H9 (cell line): Measurements from ENCODE around the gene ENKD1. TPM values are rescaled to one million over a fixed set of nuclear protein-coding genes. Genes with fewer than 3 reads are reported as not detected.

Experiments used
- DNase-seq: peaks from one replicate; pipeline ENCODE4 v3.0.0-alpha.2; 2017
- H2AFZ ChIP-seq: one replicate; pipeline ENCODE4 v1.6.1; 2013; ENCODE audit warnings: mild to moderate bottlenecking, low read length, control low read depth, moderate library complexity
- H2AK5ac ChIP-seq: 2 replicates; pipeline ENCODE4 v1.6.1; 2013; ENCODE audit warnings: low read length, control low read depth, mixed read lengths; ENCODE audit not compliant: insufficient read length
- H2BK120ac ChIP-seq: one replicate; pipeline ENCODE4 v1.6.1; 2013; ENCODE audit warnings: low read depth, mild to moderate bottlenecking, low read length, control low read depth, inconsistent platforms; ENCODE audit not compliant: poor library complexity, severe bottlenecking
- H2BK12ac ChIP-seq: 2 replicates; pipeline ENCODE4 v1.6.1; 2013; ENCODE audit warnings: low read length, control low read depth, mixed read lengths, low read depth; ENCODE audit not compliant: insufficient read length
- H2BK15ac ChIP-seq: 2 replicates; pipeline ENCODE4 v1.6.1; 2013; ENCODE audit warnings: low read depth, low read length, control low read depth
- H2BK20ac ChIP-seq: one replicate; pipeline ENCODE4 v1.6.1; 2013; ENCODE audit warnings: low read depth, mild to moderate bottlenecking, low read length, control low read depth, inconsistent platforms; ENCODE audit not compliant: poor library complexity, severe bottlenecking
- H2BK5ac ChIP-seq: 2 replicates; pipeline ENCODE4 v1.6.1; 2013; ENCODE audit warnings: low read length, control low read depth, mixed read lengths; ENCODE audit not compliant: insufficient read length
- H3K14ac ChIP-seq: 2 replicates; pipeline ENCODE4 v1.6.1; 2013; ENCODE audit warnings: low read length, control low read depth; ENCODE audit not compliant: insufficient read depth
- H3K18ac ChIP-seq: 2 replicates; pipeline ENCODE4 v1.6.1; 2013; ENCODE audit warnings: low read depth, mild to moderate bottlenecking, mixed read lengths, low read length, control low read depth; ENCODE audit not compliant: insufficient read length
- H3K23ac ChIP-seq: 2 replicates; pipeline ENCODE4 v1.6.1; 2013; ENCODE audit warnings: low read length, control low read depth, mixed read lengths, low read depth; ENCODE audit not compliant: insufficient read length
- H3K23me2 ChIP-seq: 2 replicates; pipeline ENCODE4 v1.6.1; 2013; ENCODE audit warnings: low read depth, mild to moderate bottlenecking, mixed read lengths, low read length, control low read depth; ENCODE audit not compliant: insufficient read length, poor library complexity, severe bottlenecking
- H3K27ac ChIP-seq: 2 replicates; pipeline ENCODE4 v1.5.1; 2013; ENCODE audit warnings: low read length, control low read depth, mixed read lengths, low read depth; ENCODE audit not compliant: insufficient read length
- H3K27me3 ChIP-seq: 2 replicates; pipeline ENCODE4 v1.6.1; 2013; ENCODE audit warnings: low read length, control low read depth, inconsistent platforms; ENCODE audit not compliant: insufficient read depth
- H3K4ac ChIP-seq: 2 replicates; pipeline ENCODE4 v1.6.1; 2013; ENCODE audit warnings: low read depth, mild to moderate bottlenecking, control low read depth, inconsistent platforms, low read length, moderate library complexity
- H3K4me1 ChIP-seq: 2 replicates; pipeline ENCODE4 v1.6.1; 2013; ENCODE audit warnings: low read length, control low read depth, inconsistent platforms; ENCODE audit not compliant: insufficient read depth
- H3K4me2 ChIP-seq: 2 replicates; pipeline ENCODE4 v1.6.1; 2013; ENCODE audit warnings: low read length, control low read depth, mixed read lengths; ENCODE audit not compliant: insufficient read length, insufficient read depth
- H3K56ac ChIP-seq: 2 replicates; pipeline ENCODE4 v1.6.1; 2013; ENCODE audit warnings: low read depth, mild to moderate bottlenecking, mixed read lengths, low read length, control low read depth; ENCODE audit not compliant: insufficient read length
- H3K79me1 ChIP-seq: 2 replicates; pipeline ENCODE4 v1.6.1; 2013; ENCODE audit warnings: low read depth, mild to moderate bottlenecking, moderate library complexity, low read length, control low read depth, inconsistent platforms; ENCODE audit not compliant: insufficient read depth, poor library complexity, severe bottlenecking
- H3K79me2 ChIP-seq: 2 replicates; pipeline ENCODE4 v1.6.1; 2013; ENCODE audit warnings: low read length, control low read depth, inconsistent platforms; ENCODE audit not compliant: insufficient read depth
- H3K9ac ChIP-seq: 2 replicates; pipeline ENCODE4 v1.6.1; 2013; ENCODE audit warnings: low read length, control low read depth, mixed read lengths; ENCODE audit not compliant: insufficient read length; ENCODE audit errors: extremely low read depth
- H3K9me3 ChIP-seq: one replicate; pipeline ENCODE4 v1.6.1; 2013; ENCODE audit warnings: low read depth, low read length, inconsistent platforms; ENCODE audit not compliant: control insufficient read depth
- H3T11ph ChIP-seq: one replicate; pipeline ENCODE4 v1.6.1; 2013; ENCODE audit warnings: mild to moderate bottlenecking, low read length, control low read depth, inconsistent platforms
- H4K20me1 ChIP-seq: one replicate; pipeline ENCODE4 v1.6.1; 2013; ENCODE audit not compliant: control insufficient read depth, insufficient read length, insufficient read depth
- H4K5ac ChIP-seq: 2 replicates; pipeline ENCODE4 v1.6.1; 2013; ENCODE audit warnings: low read depth, mild to moderate bottlenecking, mixed read lengths, low read length, control low read depth; ENCODE audit not compliant: insufficient read length
- H4K8ac ChIP-seq: replicated peaks from 2 replicates; pipeline ENCODE4 v1.6.1; 2013; ENCODE audit warnings: low read length, control low read depth, mixed read lengths, low read depth; ENCODE audit not compliant: insufficient read length
- H4K91ac ChIP-seq: 2 replicates; pipeline ENCODE4 v1.6.1; 2013; ENCODE audit warnings: low read depth, mild to moderate bottlenecking, moderate library complexity, mixed read lengths, low read length, control low read depth; ENCODE audit not compliant: insufficient read length
- H3K27ac Mint-ChIP-seq, 3 experiments: 2 replicates in 2 of 3; 3 replicates in 1 of 3; pipeline ENCODE4 v1.8.0; 2020 to 2021; ENCODE audit warnings: mixed read lengths in 3 of 3, mild to moderate bottlenecking in 1 of 3, moderate library complexity in 1 of 3
- H3K27me3 Mint-ChIP-seq: 2 replicates; pipeline ENCODE4 v1.8.0; 2021; ENCODE audit warnings: low read depth, mild to moderate bottlenecking, moderate library complexity, mixed read lengths
- H3K36me3 Mint-ChIP-seq, 3 experiments: 2 replicates in 2 of 3; 3 replicates in 1 of 3; pipeline ENCODE4 v1.8.0; 2020 to 2021; ENCODE audit warnings: low read depth in 3 of 3, mixed read lengths in 3 of 3; ENCODE audit not compliant: insufficient read depth in 1 of 3
- H3K4me1 Mint-ChIP-seq, 2 experiments: 2 replicates each; pipeline ENCODE4 v1.8.0; 2020; ENCODE audit warnings: mixed read lengths in 2 of 2
- H3K4me3 Mint-ChIP-seq, 2 experiments: 2 replicates in 1 of 2; 3 replicates in 1 of 2; pipeline ENCODE4 v1.8.0; 2020 to 2021; ENCODE audit warnings: mild to moderate bottlenecking in 2 of 2, mixed read lengths in 2 of 2, moderate library complexity in 1 of 2
- H3K9me3 Mint-ChIP-seq, 2 experiments: 2 replicates in 1 of 2; 3 replicates in 1 of 2; pipeline ENCODE4 v1.8.0; 2020; ENCODE audit warnings: mild to moderate bottlenecking in 2 of 2, mixed read lengths in 2 of 2, moderate library complexity in 1 of 2
- WGBS: extraction: QIAGEN DNeasy Blood & Tissue Kit; methylation state at CpG from one replicate; pipeline ENCODE4 v1.1.7; 2013; ENCODE audit warnings: missing lambda C conversion rate, low lambda C conversion rate, mixed read lengths; ENCODE audit not compliant: insufficient read length; ENCODE audit errors: extremely low coverage; 5-methylcytosine and 5-hydroxymethylcytosine counted together
- total RNA-seq: library from RNA; stranded (reverse); gene quantifications from 2 replicates; pipeline ENCODE4 v1.2.1, GENCODE V29; 2021
- TF ChIP-seq, protein P1 (sequence below): fragments of 200-600 bp; sonication (generic); conservative IDR thresholded peaks from 3 replicates; pipeline ENCODE4 v1.8.0; 2021; ENCODE audit warnings: antibody characterized with exemption, mild to moderate bottlenecking

The ENKD1 gene
- total RNA-seq, 1 experiment from 2014 or later, result 9.5 TPM

DNA sequence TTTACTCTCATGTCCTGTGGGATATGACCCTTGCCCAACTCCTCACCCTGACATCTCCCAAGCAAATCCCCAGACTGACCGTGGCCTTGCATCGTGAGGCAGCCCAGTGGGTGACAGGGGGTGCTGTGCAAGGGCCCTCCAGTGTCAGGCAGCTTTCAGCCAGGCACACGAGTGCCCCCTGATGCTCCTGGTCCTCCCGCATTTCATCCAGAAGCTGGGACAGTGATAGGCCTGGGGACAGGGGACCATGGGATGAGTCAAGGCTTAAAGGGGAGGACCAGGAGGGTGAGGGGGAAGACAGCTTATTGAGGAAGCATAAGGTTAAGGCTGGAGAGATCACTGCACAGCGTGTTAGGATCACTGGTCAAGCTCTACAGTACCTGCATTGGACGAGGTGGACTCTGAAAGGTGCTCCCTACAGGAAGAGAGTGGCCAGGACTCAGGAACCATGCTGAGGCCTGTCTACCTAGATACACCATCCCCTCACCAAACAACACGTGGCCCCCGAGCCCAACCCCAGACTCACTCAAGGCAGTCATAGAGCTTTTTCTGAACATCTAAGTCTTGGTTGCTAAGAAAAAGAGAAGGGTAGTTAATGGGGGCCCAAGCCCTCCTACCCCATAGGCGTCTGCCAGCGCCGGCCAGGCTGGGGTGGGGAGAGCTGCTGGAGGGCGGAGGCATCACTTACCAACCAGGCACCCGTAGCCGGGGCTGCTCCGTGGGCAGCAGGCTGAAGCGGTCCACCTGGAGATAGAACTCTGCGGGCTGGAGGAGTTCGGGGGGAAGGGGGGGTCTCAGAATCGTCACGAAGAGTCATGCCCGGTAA is 7.5 kb downstream of the ENKD1 start:
- H3K4me2 ChIP-seq, result peak overlapping the region; percentile 57
- H2BK20ac ChIP-seq, result no peak overlapping the region
- H3K27me3 ChIP-seq, result no peaks in the 10 kb centered on the region
- no peaks in the 10 kb centered on the region for H4K20me1 ChIP-seq
- H4K91ac ChIP-seq, result no peak overlapping the region
- peaks cover 11 to 20% of the 10 kb centered on the region in 2 experiments for H3K4me1 Mint-ChIP-seq
- no peaks in the 10 kb centered on the region for H3K79me2 ChIP-seq
- TF ChIP-seq, protein P1, sequence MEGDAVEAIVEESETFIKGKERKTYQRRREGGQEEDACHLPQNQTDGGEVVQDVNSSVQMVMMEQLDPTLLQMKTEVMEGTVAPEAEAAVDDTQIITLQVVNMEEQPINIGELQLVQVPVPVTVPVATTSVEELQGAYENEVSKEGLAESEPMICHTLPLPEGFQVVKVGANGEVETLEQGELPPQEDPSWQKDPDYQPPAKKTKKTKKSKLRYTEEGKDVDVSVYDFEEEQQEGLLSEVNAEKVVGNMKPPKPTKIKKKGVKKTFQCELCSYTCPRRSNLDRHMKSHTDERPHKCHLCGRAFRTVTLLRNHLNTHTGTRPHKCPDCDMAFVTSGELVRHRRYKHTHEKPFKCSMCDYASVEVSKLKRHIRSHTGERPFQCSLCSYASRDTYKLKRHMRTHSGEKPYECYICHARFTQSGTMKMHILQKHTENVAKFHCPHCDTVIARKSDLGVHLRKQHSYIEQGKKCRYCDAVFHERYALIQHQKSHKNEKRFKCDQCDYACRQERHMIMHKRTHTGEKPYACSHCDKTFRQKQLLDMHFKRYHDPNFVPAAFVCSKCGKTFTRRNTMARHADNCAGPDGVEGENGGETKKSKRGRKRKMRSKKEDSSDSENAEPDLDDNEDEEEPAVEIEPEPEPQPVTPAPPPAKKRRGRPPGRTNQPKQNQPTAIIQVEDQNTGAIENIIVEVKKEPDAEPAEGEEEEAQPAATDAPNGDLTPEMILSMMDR, result no peak
- peaks cover 11% of the 10 kb centered on the region for H3K23me2 ChIP-seq
- no peak overlapping the region for H3K14ac ChIP-seq
- no peak overlapping the region for H3K27ac Mint-ChIP-seq
- H2BK15ac ChIP-seq, result no peak overlapping the region
- no peaks in the 10 kb centered on the region for H3K9me3 ChIP-seq
- H3K56ac ChIP-seq, result no peak overlapping the region
- no CpG with 5 or more reads among the region's 21 CpGs for WGBS
- no peak overlapping the region for H3K23ac ChIP-seq
- no peaks in the 10 kb centered on the region for H3K79me1 ChIP-seq
- no peaks in the 10 kb centered on the region for H3K4me1 ChIP-seq
- DNase-seq, result no peak
- no peaks in the 10 kb centered on the region; a peak in 1 of 5 replicates for H3K9me3 Mint-ChIP-seq
- no peak overlapping the region for H3T11ph ChIP-seq
- no peak overlapping the region for H4K8ac ChIP-seq
- H3K4ac ChIP-seq, result no peak overlapping the region
- no peak overlapping the region for H2BK12ac ChIP-seq
- H2AFZ ChIP-seq, result no peak overlapping the region
- H4K5ac ChIP-seq, result no peak overlapping the region
- peak overlapping the region; percentile 56 for H3K9ac ChIP-seq
- H3K4me3 Mint-ChIP-seq, result peak overlapping the region; percentile 85 to 94
- no peak overlapping the region for H2BK120ac ChIP-seq
- H3K27me3 Mint-ChIP-seq, result peaks cover 2% of the 10 kb centered on the region
- H3K27ac ChIP-seq, result no peak overlapping the region
- peaks cover 10 to 30% (median 19%) of the 10 kb centered on the region in 3 experiments for H3K36me3 Mint-ChIP-seq
- no peak overlapping the region for H3K18ac ChIP-seq
- no peak overlapping the region for H2BK5ac ChIP-seq
- H2AK5ac ChIP-seq, result no peak overlapping the region
